ENCODE measurements around the gene APOBEC4. TPM values are rescaled to one million over a fixed set of nuclear protein-coding genes. Genes with fewer than 3 reads are reported as not detected.

The APOBEC4 gene
- polyA plus RNA-seq, 1 of the 3 experiments (the other 2 are of a cell fraction): not detected

DNA sequence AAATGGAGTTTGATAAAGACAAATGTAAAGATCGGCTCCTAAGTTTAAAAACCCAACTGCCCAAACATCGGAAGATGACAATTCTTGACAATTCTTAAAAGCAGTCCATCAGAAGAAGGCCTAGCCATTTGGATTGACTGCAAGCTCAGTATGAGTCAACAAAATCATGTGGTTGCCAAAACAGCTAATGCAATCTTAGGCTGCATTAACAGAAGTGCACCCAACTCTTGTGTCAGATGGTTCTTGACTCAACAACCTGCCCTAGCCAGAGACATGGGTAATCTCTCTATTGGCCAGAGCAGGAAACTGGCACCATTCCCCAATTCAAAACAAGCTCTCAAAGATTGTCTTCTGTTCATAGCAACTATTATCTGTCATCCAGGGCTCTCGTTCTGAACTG, 53.0 kb downstream of the APOBEC4 start (continued):
- TF ChIP-seq, protein P1, sequence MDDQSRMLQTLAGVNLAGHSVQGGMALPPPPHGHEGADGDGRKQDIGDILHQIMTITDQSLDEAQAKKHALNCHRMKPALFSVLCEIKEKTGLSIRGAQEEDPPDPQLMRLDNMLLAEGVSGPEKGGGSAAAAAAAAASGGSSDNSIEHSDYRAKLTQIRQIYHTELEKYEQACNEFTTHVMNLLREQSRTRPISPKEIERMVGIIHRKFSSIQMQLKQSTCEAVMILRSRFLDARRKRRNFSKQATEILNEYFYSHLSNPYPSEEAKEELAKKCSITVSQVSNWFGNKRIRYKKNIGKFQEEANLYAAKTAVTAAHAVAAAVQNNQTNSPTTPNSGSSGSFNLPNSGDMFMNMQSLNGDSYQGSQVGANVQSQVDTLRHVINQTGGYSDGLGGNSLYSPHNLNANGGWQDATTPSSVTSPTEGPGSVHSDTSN (IDR thresholded peaks at IDR 0.05): peak; percentile 53
- TF ChIP-seq RFX5 (IDR thresholded peaks at IDR 0.05; ENCODE audit: low read length) (no peak), MEF2A (IDR thresholded peaks at IDR 0.05; ENCODE audit: borderline replicate concordance, low read depth) (no peak), TEAD4 (IDR thresholded peaks at IDR 0.05; ENCODE audit: borderline replicate concordance, insufficient read depth) (no peak), NFIC (IDR thresholded peaks at IDR 0.05; ENCODE audit: borderline replicate concordance) (peak; percentile 51; the same call in 1 of the 2 replicates), EP300 (IDR thresholded peaks at IDR 0.05; ENCODE audit: borderline replicate concordance in 1 of 2, low read depth in 1 of 2, low read length in 1 of 2) (no peak), RCOR1 (IDR thresholded peaks at IDR 0.05; ENCODE audit: low read length) (no peak), YY1 (IDR thresholded peaks at IDR 0.05; ENCODE audit: low read depth) (no peak), EZH2phosphoT487 (IDR thresholded peaks at IDR 0.05; ENCODE audit: borderline replicate concordance, low read depth) (no peak), RAD21 (IDR thresholded peaks at IDR 0.05; ENCODE audit: low read length) (no peak), CHD2 (IDR thresholded peaks at IDR 0.05; ENCODE audit: low read length, partially characterized antibody) (no peak), RXRA (IDR thresholded peaks at IDR 0.05; ENCODE audit: borderline replicate concordance, low read depth) (no peak), TCF12 (IDR thresholded peaks at IDR 0.05) (peak; percentile 35; the same call in 1 of the 2 replicates), FOSL2 (IDR thresholded peaks at IDR 0.05; ENCODE audit: borderline replicate concordance, low read depth) (peak; percentile 43; the same call in 1 of the 2 replicates), ELF1 (IDR thresholded peaks at IDR 0.05) (no peak), FOXM1 (IDR thresholded peaks at IDR 0.05; ENCODE audit: low read depth) (0 out of 2 replicates have a peak, but pooled peaks have one; percentile 15), JUND (IDR thresholded peaks at IDR 0.05) (0 out of 2 replicates have a peak, but pooled peaks have one; percentile 22)
- TF ChIP-seq, protein P2, sequence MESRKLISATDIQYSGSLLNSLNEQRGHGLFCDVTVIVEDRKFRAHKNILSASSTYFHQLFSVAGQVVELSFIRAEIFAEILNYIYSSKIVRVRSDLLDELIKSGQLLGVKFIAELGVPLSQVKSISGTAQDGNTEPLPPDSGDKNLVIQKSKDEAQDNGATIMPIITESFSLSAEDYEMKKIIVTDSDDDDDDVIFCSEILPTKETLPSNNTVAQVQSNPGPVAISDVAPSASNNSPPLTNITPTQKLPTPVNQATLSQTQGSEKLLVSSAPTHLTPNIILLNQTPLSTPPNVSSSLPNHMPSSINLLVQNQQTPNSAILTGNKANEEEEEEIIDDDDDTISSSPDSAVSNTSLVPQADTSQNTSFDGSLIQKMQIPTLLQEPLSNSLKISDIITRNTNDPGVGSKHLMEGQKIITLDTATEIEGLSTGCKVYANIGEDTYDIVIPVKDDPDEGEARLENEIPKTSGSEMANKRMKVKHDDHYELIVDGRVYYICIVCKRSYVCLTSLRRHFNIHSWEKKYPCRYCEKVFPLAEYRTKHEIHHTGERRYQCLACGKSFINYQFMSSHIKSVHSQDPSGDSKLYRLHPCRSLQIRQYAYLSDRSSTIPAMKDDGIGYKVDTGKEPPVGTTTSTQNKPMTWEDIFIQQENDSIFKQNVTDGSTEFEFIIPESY (IDR thresholded peaks at IDR 0.05; ENCODE audit: borderline replicate concordance, low read depth): no peak
- TF ChIP-seq, protein P3, sequence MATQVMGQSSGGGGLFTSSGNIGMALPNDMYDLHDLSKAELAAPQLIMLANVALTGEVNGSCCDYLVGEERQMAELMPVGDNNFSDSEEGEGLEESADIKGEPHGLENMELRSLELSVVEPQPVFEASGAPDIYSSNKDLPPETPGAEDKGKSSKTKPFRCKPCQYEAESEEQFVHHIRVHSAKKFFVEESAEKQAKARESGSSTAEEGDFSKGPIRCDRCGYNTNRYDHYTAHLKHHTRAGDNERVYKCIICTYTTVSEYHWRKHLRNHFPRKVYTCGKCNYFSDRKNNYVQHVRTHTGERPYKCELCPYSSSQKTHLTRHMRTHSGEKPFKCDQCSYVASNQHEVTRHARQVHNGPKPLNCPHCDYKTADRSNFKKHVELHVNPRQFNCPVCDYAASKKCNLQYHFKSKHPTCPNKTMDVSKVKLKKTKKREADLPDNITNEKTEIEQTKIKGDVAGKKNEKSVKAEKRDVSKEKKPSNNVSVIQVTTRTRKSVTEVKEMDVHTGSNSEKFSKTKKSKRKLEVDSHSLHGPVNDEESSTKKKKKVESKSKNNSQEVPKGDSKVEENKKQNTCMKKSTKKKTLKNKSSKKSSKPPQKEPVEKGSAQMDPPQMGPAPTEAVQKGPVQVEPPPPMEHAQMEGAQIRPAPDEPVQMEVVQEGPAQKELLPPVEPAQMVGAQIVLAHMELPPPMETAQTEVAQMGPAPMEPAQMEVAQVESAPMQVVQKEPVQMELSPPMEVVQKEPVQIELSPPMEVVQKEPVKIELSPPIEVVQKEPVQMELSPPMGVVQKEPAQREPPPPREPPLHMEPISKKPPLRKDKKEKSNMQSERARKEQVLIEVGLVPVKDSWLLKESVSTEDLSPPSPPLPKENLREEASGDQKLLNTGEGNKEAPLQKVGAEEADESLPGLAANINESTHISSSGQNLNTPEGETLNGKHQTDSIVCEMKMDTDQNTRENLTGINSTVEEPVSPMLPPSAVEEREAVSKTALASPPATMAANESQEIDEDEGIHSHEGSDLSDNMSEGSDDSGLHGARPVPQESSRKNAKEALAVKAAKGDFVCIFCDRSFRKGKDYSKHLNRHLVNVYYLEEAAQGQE (IDR thresholded peaks at IDR 0.05; ENCODE audit: low read depth, low read length): no peak

Measured in SK-N-SH (cell line).